ENCODE results near the gene BUB1.
"Not testable (repeated sequence)": the region's sequence is repeated elsewhere in the genome, so short reads cannot be mapped to it uniquely, and the experiment has no call there.

The BUB1 gene

DNA sequence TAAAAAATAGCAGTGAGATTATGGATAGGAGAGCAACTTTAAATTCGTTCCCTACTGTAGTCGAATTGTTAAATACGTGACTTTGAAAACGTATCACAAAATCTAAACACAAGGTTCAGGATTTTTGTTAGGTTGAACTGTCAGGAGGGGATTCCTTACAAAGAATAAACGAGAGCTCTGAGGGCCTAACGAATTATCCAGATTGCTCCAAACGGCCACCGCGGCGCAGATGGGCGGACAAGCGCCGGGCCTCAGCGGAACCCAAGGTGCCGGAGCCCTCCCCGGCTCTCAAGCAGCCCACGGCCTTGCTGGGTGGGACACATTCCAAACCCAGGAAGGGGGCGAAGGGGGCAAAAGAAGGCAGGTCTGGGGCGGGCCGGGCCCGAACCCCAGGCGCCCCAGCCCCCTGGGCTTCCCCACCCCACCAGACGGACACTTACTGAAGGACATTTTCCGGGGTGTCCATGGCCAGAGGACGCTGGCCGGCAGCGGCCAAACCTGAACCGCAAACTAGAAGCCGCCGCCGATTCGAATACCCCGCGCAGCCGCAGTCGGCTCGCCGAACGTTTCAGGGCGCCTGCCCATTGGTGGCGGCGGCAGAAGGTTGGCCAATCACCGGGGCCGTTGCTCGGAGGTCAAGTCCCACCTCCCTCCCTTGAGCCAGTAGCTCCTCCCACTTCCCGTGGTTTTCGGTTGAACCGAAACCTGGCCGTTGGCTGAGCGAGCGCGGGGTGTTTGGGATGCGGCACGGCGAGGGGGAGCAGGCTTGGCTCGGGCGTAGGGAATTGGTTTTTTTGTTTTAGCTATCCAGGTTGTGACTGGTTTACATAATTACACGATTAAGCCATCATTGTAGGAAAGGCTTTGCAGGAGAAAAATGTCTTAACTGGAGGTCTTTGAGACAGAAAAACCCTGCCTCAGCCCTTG is at the start of gene BUB1:
BUB1 (minus strand) TSS at position 534 of the 927 bp plus-strand sequence; CDS start at position 466, 68 bp downstream.
- DNase-seq, result peak; percentile 90

DNA sequence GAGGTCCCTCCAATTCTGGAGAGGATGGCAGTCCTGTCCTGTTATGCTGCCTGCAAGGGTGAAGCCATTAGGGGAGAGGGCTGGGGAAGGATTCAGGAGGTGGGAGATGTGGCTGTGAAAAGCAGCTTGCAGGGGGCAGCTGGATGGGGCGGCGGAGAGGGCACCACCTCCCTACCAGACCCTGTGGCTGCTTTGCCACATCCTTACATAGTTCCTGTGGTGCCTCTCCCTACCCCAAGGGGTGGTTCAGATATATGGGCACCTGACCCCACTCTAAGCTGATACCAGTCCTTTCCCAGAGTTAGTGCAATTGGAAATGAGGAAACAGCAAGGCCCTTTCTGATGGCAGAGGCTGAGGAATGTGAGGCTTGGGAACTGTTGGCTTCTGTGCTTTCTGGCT is 48.4 kb upstream of the BUB1 start:
- DNase-seq, result no peak

DNA sequence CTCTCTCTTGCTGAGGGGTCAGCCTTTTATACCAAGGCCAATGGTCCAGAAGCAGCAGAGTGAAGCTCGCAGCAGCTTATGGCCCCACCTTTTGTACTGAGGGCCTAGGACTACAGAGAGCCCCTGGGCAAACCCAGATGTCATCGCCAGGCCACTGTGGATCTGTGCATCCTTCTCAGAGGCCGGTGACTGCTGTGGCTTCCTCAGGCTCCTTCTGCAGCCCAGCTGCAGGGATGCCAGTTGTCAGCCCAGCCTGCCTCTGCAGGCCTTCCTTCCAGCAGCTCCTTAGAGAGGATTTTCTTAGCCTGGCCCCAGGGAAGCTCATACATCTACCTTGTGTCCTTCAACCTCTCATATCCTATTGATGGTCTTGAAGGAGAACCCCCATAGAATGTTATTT is 48.0 kb upstream of the BUB1 start:
- no peak for DNase-seq

DNA sequence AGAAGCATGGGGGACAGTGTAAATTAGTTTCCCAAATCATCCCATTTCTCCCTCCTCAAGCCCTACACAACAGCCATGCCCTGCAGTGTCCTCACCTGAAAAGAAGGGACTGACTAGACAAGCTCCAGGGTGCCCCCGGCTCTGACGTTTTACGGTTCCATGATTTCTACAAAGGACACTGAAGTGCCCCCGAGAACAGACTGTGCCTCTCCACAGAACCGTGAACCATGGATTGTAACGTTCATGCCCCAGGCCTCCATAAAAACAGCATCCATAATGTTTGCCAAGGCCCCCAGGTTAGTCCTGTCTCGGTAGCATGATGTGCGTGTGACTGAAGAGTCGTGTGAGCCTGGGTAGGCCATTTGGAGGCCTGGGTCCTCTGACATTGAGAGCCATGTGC is 47.5 kb upstream of the BUB1 start:
- DNase-seq, result no peak

- DNase-seq, result no peak
These were observed 47.0 kb upstream of the BUB1 start for GRCh38 chr2:110724820-110725219.

DNA sequence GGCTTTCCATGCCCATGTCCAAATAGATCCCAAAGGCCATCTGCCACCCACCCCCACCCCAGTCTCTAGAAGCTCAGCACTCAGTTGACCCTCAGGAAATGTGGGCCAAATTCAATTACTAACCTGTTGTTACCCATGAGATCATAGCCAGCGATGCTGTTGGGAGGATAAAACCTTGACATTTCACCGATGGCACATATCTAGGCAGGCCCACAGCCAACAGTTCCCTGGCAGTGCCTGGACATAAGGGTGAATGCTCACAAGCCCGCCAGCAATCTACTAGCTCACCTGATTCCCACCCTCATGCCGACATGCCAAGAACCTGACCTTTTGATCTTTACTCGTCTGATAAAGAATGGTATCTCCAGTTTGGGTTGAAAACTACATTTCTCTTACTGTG is 42.7 kb upstream of the BUB1 start:
- DNase-seq, result no peak

DNA sequence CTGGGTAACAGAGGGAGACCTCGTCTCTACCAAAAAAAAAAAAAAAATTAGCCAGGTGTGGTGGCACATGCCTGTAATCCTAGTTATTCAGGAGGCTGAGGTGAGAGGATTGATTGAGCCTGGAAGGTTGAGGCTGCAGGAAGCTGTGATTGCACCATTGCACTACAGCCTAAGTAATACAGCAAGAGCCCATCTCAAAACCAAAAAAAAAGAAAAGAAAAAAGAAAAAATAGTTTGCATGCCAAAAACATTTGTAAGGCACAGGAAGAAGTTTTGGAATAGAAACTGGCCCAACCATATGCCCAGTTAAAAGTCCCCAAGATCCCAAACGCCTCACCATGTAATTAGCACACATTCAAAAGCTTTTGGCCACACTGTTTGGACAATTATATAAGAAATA is 41.1 kb upstream of the BUB1 start:
- DNase-seq, result no peak

- DNase-seq, result no peak
These were observed 40.5 kb upstream of the BUB1 start for GRCh38 chr2:110718382-110718781.

GRCh38 chr2:110717734-110718133 is 39.9 kb upstream of the BUB1 start:
- DNase-seq, result no peak

DNA sequence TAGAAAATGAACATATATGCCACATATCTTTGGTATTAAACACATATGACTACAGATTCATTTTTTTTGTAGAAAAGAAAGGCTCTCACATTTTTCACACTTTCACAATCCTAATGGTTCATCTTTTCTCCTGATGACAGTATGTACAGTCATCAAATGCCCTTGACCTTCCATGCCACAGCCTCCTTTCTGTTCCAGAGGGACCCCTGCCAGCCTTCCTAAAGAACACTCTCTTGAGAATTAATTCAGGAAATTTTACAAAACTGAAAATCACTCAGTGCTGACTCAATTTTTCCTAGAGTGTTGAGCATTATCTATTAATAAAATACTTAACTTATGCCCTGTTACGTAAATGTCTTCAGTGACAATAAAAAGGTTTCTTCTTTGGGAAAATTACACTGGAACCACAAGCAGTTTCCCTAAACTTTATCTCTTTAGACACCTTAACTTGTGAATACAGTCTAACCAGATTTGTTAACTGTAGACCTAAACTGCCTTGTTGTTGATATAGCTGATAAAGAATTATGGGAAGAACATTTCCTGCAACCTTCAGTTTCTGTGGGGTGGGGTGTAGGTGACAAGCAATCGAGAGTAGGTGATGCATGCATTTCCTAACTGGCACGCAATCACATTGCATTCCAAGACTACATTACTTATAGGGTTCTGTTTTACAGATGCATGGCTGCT is 39.2 kb upstream of the BUB1 start:
- DNase-seq, result no peak

DNA sequence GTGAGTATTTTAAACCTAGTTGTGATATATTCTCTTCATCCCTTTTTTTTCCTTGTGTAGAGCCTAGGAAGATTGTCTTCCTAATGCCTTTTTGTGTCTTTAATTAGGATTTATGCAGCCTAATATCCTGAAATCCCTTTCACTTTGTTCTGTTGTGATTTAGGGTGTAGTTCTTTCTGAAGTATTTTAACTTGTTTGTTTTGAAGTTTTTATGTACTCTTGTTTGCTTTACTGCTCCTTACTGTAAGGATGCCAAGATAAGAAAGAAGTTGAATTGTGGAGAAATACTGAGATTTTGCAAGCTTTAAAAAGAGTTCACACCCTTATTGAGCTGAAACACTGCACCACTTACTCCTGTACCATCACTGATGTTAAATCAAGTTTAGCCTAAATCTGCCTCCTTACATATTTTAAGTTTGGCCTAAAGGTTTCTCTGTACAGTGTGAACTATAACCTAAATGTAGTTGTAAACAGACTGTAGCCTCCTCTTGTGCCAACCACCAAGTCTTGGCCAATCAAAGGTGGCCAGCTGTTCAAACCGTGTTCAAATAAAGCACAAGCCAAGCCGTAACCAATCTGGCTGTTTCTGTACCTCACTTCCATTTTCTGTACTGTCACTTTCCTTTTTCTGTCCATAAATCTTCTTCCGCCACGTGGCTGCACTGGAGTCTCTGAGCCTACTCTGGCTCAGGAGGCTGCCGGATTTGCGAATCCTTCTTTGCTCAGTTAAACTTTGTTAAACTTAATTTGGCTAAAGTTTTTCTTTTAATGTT is 36.8 kb upstream of the BUB1 start:
- no peak for DNase-seq

- DNase-seq, result no peak
These were observed 35.9 kb upstream of the BUB1 start for GRCh38 chr2:110713513-110714362.

GRCh38 chr2:110712737-110713136 is 34.9 kb upstream of the BUB1 start:
- DNase-seq, result no peak

GRCh38 chr2:110708455-110708854 is 30.6 kb upstream of the BUB1 start:
- no peak for DNase-seq

- DNase-seq, result no peak
These were observed 29.6 kb upstream of the BUB1 start for GRCh38 chr2:110707386-110707965.

GRCh38 chr2:110702514-110703380 is 24.9 kb upstream of the BUB1 start:
- DNase-seq, result no peak

GRCh38 chr2:110698253-110698652 is 20.4 kb upstream of the BUB1 start:
- not testable (repeated sequence) for DNase-seq

DNA sequence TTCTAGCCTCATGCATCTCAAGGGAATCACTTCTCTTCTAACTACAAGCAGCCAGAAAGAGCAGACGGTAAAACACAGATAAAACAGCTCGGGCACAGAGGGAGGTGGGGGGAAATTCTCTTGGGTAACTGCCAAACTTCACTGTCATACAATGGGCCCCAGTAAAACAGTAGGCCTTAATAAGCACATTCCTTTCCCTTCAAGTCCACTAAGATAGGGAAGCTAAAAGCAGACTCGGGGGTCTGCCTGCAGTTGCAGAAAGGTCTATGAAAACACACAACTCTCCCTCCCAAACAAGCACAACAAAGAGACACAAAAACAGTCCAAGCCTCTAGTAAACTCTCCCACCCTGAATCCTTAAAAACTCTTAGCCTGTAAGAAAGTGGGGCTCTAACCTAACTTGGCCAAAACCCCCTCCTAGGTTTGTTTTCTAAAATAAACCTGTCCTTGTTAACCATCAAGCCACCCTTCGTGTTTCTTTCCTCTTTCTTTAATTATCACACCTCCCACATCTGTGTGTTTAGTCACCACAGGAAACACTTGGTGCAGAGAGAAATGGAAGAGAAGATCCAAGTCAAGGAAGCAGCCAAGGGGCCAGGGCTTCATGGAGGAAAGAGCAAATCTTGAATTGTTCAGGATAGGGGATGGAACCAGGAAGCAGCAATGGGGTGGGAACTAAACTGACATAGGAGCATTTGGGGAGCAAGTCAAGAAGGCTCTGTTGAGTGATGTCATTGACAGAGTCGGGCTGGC is 17.5 kb upstream of the BUB1 start:
- not testable (repeated sequence) for DNase-seq

DNA sequence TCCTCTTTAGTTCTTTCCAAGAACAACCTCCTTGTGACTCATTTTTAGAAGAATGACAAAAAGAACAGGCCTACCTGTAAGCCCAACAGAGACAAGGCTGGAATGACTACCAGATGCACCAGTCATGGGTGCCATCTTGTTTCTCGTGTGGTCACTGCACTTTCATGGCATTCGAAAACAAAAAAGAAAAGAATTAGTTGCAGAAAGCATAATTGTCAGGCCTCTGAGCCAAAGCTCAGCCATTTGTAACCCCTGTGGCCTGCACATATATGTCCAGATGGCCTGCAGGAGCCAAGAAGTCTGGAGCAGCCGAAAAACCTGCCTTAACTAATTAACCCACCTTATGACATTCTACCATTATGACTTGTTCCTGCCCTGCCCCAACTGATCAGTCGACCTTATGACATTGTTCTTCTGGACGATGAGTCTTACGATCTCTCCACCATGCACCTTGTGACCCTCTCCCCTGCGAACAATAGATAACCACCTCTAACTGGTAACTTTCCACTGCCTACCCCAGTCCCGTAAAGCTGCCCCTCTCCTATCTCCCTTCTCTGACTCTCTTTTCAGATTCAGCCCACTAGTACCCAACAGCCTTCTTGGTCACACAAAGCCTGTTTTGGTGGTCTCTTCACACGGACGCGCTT is 13.9 kb upstream of the BUB1 start:
- no peak for DNase-seq

All from NCI-H526 treated with DMSO at 0.1 percent for 48 hours (cell line).